HG02884 (cell line): Measurements from ENCODE around the gene SPG11.
"Not testable (repeated sequence)": the region's sequence is repeated elsewhere in the genome, so short reads cannot be mapped to it uniquely, and the experiment has no call there.

Source experiments
- ATAC-seq: cut with Tn5 transposase; IDR thresholded peaks from one replicate; pipeline ENCODE4 v1.9.1; 2021; ENCODE audit warnings: mild to moderate bottlenecking, moderate library complexity; ENCODE audit not compliant: unreplicated experiment

The SPG11 gene

GRCh38 chr15:44663410-44664308, at the start of gene SPG11:
Gene SPG11 (minus strand): TSS chr15:44663662. CDS start chr15:44663647, 15 bp downstream.
- peak; percentile 72 for ATAC-seq

GRCh38 chr15:44712346-44713005, 49.0 kb upstream of the SPG11 start:
- no peak for ATAC-seq

GRCh38 chr15:44711743-44712345, 48.4 kb upstream of the SPG11 start:
- no peak for ATAC-seq

GRCh38 chr15:44711096-44711742, 47.8 kb upstream of the SPG11 start, which contains the start of the genes B2M and PATL2:
Gene B2M (plus strand): TSS chr15:44711517. CDS start chr15:44711547, 30 bp downstream.
Gene PATL2 (minus strand): TSS chr15:44711323. CDS start chr15:44676490, 34,833 bp downstream.
- ATAC-seq, result peak; percentile 74

- ATAC-seq, result no peak
Observed at GRCh38 chr15:44710236-44711095, 47.0 kb upstream of the SPG11 start.

- ATAC-seq, result no peak
Observed at GRCh38 chr15:44706946-44707636, 43.6 kb upstream of the SPG11 start.

- no peak for ATAC-seq
Observed at GRCh38 chr15:44706401-44706800, 42.9 kb upstream of the SPG11 start.

- no peak for ATAC-seq
Observed at GRCh38 chr15:44705986-44706385, 42.5 kb upstream of the SPG11 start.

- ATAC-seq, result not testable (repeated sequence)
Observed at GRCh38 chr15:44700676-44701075, 37.2 kb upstream of the SPG11 start.

- ATAC-seq, result no peak
Observed at GRCh38 chr15:44698641-44699040, 35.2 kb upstream of the SPG11 start.

GRCh38 chr15:44697014-44697413, 33.6 kb upstream of the SPG11 start:
- no peak for ATAC-seq

- no peak for ATAC-seq
Observed at GRCh38 chr15:44695294-44695693, 31.8 kb upstream of the SPG11 start.

- no peak for ATAC-seq
Observed at GRCh38 chr15:44694416-44694815, 31.0 kb upstream of the SPG11 start.

- ATAC-seq, result no peak
Observed at GRCh38 chr15:44692659-44693058, 29.2 kb upstream of the SPG11 start.

GRCh38 chr15:44690245-44690644, 26.8 kb upstream of the SPG11 start:
- ATAC-seq, result not testable (repeated sequence)

- ATAC-seq, result not testable (repeated sequence)
Observed at GRCh38 chr15:44689318-44689717, 25.9 kb upstream of the SPG11 start.

- not testable (repeated sequence) for ATAC-seq
Observed at GRCh38 chr15:44682809-44683682, 19.6 kb upstream of the SPG11 start.

- ATAC-seq, result no peak
Observed at GRCh38 chr15:44682211-44682610, 18.7 kb upstream of the SPG11 start.
